ENCODE measurements around the gene TFE3.
"Not testable (repeated sequence)": the region's sequence is repeated elsewhere in the genome, so short reads cannot be mapped to it uniquely, and the experiment has no call there.

Gene TFE3

DNA sequence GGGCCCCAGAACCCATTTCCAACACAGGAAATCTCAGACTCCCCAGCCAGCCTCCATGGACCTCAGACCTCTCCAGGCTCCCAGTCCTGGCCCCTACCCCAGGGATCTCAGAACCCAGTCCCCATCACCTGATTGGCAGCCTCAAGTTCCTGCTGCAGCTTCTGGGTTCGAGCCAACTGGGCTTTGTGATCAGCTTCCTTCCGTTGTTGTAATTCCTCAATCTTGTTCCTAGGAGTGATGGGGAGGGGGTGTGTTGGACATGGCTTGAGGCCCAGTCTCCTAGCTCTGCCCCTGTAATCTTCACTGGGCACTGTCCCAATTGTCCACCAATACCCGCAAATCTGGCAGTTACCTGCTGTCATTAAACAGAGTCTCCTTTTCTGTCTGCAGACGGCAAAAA lies 53.7 kb downstream of the TFE3 start:
- TF ChIP-seq, protein P1, sequence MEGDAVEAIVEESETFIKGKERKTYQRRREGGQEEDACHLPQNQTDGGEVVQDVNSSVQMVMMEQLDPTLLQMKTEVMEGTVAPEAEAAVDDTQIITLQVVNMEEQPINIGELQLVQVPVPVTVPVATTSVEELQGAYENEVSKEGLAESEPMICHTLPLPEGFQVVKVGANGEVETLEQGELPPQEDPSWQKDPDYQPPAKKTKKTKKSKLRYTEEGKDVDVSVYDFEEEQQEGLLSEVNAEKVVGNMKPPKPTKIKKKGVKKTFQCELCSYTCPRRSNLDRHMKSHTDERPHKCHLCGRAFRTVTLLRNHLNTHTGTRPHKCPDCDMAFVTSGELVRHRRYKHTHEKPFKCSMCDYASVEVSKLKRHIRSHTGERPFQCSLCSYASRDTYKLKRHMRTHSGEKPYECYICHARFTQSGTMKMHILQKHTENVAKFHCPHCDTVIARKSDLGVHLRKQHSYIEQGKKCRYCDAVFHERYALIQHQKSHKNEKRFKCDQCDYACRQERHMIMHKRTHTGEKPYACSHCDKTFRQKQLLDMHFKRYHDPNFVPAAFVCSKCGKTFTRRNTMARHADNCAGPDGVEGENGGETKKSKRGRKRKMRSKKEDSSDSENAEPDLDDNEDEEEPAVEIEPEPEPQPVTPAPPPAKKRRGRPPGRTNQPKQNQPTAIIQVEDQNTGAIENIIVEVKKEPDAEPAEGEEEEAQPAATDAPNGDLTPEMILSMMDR (IDR thresholded peaks at IDR 0.05; ENCODE audit: borderline replicate concordance, insufficient read depth, low read depth, low read length) = no peak
- H3K4me3 ChIP-seq (ENCODE audit: low read depth, low read length) = no peak overlapping the region

GRCh38 chrX:48983896-48984295 lies 59.3 kb downstream of the TFE3 start:
- TF ChIP-seq, protein P1 (IDR thresholded peaks at IDR 0.05; ENCODE audit: borderline replicate concordance, insufficient read depth, low read depth, low read length) = no peak
- no peak overlapping the region for H3K4me3 ChIP-seq (ENCODE audit: low read depth, low read length)

- TF ChIP-seq, protein P1 (IDR thresholded peaks at IDR 0.05; ENCODE audit: borderline replicate concordance, insufficient read depth, low read depth, low read length) = no peak
- H3K4me3 ChIP-seq (ENCODE audit: low read depth, low read length) = no peak overlapping the region
Observed at GRCh38 chrX:48983081-48983480, 60.1 kb downstream of the TFE3 start.

DNA sequence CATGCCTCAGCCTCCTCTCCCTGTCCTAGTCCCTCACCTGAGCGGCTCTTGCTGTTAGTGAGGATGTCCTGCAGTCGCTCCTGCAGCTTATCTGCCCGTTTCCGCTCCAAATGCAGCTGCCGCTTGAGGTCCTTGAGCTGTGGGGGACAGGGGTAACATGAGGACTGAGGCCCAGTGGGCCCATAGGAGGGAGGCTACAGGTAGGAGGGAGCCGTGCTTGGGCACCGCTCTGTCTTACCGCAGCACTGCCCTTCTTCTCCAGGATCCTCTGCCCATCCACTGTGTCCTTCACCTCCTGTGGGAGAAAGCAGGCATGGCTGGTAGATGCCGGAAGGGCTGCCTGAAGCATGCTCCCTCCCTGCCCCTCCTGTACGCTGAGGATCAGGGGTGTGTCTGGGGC lies 62.0 kb downstream of the TFE3 start:
- no peak overlapping the region for H3K4me3 ChIP-seq (ENCODE audit: low read depth, low read length)
- TF ChIP-seq, protein P1 (IDR thresholded peaks at IDR 0.05; ENCODE audit: borderline replicate concordance, insufficient read depth, low read depth, low read length) = no peak

GRCh38 chrX:48980341-48980740 lies 62.8 kb downstream of the TFE3 start:
- H3K4me3 ChIP-seq (ENCODE audit: low read depth, low read length) = not testable (repeated sequence)
